AG09319 (cell line): ENCODE measurements around the gene EPB41L4A.

ENCODE experiments used
- DNase-seq: peaks from one replicate; pipeline ENCODE4 v3.0.0-alpha.2; 2010; ENCODE audit warnings: low read depth; ENCODE audit errors: extremely low read depth
- TF ChIP-seq, protein P1 (sequence below): IDR thresholded peaks from 2 replicates; pipeline ENCODE4 v1.5.1; 2011; ENCODE audit warnings: low read depth, mild to moderate bottlenecking, inconsistent platforms, low read length, moderate library complexity

EPB41L4A gene

DNA sequence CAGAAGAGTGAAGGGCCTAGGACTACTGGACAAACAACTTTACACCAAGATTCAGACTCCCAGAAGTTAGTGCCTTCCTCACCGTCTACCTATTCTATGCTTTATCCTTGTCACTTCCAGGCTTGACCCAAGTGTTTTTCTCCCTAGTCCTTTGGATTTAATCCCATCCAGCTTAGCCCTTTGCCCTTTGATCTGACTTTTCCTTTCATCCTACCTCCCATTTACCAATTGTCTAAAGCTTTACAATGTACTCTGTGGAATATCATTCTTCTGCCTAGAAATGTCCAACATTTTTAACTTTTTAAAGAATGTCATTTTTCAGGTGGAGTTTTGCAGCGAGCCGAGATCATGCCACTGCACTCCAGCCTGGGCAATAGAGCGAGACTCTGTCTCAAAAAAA is 292.1 kb downstream of the EPB41L4A start:
- TF ChIP-seq, protein P1, sequence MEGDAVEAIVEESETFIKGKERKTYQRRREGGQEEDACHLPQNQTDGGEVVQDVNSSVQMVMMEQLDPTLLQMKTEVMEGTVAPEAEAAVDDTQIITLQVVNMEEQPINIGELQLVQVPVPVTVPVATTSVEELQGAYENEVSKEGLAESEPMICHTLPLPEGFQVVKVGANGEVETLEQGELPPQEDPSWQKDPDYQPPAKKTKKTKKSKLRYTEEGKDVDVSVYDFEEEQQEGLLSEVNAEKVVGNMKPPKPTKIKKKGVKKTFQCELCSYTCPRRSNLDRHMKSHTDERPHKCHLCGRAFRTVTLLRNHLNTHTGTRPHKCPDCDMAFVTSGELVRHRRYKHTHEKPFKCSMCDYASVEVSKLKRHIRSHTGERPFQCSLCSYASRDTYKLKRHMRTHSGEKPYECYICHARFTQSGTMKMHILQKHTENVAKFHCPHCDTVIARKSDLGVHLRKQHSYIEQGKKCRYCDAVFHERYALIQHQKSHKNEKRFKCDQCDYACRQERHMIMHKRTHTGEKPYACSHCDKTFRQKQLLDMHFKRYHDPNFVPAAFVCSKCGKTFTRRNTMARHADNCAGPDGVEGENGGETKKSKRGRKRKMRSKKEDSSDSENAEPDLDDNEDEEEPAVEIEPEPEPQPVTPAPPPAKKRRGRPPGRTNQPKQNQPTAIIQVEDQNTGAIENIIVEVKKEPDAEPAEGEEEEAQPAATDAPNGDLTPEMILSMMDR: no peak
- no peak for DNase-seq

DNA sequence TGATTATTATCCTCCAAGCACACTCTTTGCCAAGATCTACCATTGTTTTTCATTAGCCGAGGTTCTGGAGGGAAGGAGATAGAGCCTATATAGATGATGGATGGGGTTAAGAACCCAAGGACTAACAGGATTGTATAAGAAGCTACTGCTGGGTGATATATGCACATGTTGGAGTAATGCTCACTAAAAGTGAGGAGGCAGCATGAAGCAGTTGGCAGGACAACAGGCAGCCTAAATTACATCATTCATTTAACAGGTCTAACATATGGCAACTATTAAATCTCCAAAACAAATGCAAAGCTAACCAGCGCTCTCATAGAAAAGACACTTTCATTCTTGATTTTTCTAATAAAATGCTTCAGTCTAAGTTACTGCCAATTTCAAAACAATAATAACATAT is 293.2 kb downstream of the EPB41L4A start:
- peak; percentile 50 for DNase-seq
- TF ChIP-seq, protein P1: no peak

DNA sequence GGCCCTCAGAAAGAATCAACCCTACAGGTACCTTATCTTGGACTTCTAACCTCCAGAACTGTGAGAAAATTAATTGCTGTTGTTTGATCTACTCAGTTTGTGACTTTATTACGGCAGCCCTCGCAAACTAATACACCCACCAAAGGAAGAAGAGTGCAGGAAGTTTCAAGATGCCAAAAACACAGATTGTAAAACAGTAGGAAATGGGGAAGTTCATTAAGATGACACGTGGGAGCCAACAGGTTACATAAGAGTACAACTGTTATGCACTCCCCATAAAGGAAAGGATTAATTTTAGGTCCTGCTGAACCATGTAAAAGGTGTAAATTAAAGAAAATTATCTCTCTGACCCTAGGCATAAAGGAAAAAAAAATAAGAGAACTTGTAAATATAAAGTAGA is 294.3 kb downstream of the EPB41L4A start:
- TF ChIP-seq, protein P1: no peak
- DNase-seq: no peak

DNA sequence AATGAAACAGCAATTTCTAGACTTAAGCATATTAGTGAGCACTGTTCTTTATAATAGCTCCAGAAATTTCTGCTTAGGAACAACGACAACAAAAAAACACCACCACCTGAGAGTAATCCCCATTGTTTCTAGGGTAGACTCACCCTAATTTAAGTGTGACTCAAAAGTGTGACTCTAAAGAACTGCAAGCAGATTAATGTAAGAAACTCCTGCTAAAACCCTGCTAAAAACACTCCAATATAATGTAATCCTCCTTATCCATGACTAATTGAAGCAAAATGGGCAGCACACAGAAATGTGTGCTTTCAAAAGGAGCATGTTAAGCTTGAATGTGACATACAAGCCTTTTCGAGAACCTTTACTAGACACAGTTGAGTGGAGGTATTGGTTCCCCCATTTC is 296.0 kb downstream of the EPB41L4A start:
- TF ChIP-seq, protein P1: no peak
- DNase-seq: no peak

DNA sequence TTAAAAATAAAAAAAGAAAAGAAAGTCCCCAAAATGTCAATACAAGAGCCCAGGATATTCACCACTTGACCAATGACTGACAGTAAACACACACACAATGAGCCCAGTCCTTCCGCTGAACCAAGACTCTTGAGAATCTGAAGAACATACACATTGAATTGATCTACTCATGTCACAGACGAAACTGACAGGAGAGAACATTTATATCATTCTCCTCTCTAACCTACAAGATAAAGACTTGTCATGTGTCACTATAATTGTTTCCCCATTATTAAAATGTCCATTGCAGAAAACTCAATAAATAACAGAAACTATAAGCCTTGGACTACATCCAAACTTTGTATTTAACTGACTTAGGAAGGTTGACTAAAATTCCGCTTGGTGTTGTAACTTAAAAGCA is 296.7 kb downstream of the EPB41L4A start:
- TF ChIP-seq, protein P1: no peak
- DNase-seq: no peak

DNA sequence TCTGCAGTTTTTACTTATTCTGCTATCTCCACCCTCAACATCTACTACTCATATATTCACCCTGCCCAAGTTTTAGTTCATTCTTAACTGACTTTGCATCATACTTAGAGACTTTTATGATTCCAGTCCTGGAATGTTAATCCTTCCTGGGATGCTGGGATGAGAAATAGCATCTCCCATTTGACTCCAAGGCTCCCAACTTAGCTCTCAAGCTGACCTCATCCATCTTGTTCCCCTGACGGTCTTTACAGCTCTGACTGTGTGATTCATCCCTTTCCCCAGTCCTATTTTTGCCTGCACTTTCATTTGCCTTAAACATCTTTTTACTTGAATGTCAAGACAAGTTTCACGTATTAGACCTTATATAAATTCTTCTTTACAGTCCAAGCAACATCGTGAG is 297.8 kb downstream of the EPB41L4A start:
- TF ChIP-seq, protein P1: no peak
- DNase-seq: no peak

DNA sequence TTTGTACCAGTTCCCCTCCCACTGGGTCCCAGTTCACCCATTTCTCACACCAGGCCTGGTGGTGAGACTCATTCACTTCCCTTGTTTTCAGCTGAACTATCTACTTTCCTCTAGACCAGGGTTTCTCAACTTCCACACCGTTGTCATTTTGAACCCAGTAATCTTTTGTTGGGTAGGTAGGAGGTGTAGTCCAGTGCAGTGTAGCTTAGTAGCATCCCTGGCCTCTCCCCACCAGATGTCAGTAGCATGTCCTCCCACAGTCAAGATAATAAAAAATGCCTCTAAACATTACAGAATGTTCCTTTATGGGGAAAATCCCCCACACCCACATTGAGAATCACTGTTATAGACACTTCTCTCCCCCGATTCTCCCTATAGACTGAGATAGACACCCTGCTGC is 299.1 kb downstream of the EPB41L4A start:
- TF ChIP-seq, protein P1: no peak
- no peak for DNase-seq
